Transverse colon (tissue), 4 donors: Measurements from ENCODE around the gene P2RY6. TPM values are rescaled to one million over a fixed set of nuclear protein-coding genes. Genes with fewer than 3 reads are reported as not detected.

ENCODE experiments used
- DNase-seq: peaks from one replicate; pipeline ENCODE4 v3.0.0-alpha.2; 2019
- H3K27ac ChIP-seq, 4 donors: fragments of 200-600 bp; sonication (generic); 2 replicates each; pipeline ENCODE4 v1.5.1; 2016 to 2018; ENCODE audit warnings: inconsistent platforms in 4 of 4
- H3K27me3 ChIP-seq: fragments of 200-600 bp; sonication (generic); 2 replicates; pipeline ENCODE4 v1.5.1; 2017; ENCODE audit warnings: inconsistent platforms
- H3K36me3 ChIP-seq, 4 donors: fragments of 200-600 bp; sonication (generic); 2 replicates each; pipeline ENCODE4 v1.5.1; 2017 to 2019; ENCODE audit warnings: inconsistent platforms in 4 of 4
- H3K4me1 ChIP-seq, 4 donors: fragments of 200-600 bp; sonication (generic); 2 replicates each; pipeline ENCODE4 v1.5.1; 2017 to 2020; ENCODE audit warnings: inconsistent platforms in 4 of 4
- H3K4me3 ChIP-seq, 4 donors: fragments of 200-600 bp; sonication (generic); 1 replicate in 1 of 4; 2 replicates in 3 of 4; pipeline versions ENCODE4 v1.5.1 to v1.6.1; 2017 to 2019; ENCODE audit warnings: inconsistent platforms in 4 of 4
- H3K9me3 ChIP-seq, 2 donors: fragments of 200-600 bp; sonication (generic); 2 replicates each; pipeline ENCODE4 v1.5.1; 2017 to 2019; ENCODE audit warnings: inconsistent platforms in 2 of 2
- CTCF ChIP-seq, 5 experiments: fragments of 200-600 bp in 3 of 5; fragments of 450-650 bp in 2 of 5; sonication (generic) in 3 of 5; IDR thresholded peaks; 1 replicate in 2 of 5; 2 replicates in 3 of 5; pipeline ENCODE4 v1.5.1; 2016 to 2017; ENCODE audit warnings: antibody characterized with exemption in 5 of 5, inconsistent platforms in 3 of 5, mild to moderate bottlenecking in 2 of 5, moderate library complexity in 1 of 5
- EP300 ChIP-seq: sonication (generic); formaldehyde crosslinking; IDR thresholded peaks from one replicate; pipeline ENCODE4 v1.6.1; 2017; ENCODE audit warnings: antibody characterized with exemption, low read depth
- POLR2A ChIP-seq: fragments of 450-650 bp; IDR thresholded peaks from one replicate; pipeline ENCODE4 v1.6.1; 2016; ENCODE audit warnings: antibody characterized with exemption, mild to moderate bottlenecking, moderate library complexity
- POLR2AphosphoS5 ChIP-seq, 3 donors: sonication (generic); formaldehyde crosslinking; IDR thresholded peaks; one replicate each; pipeline ENCODE4 v1.6.1; 2016; ENCODE audit warnings: antibody characterized with exemption in 3 of 3
- WGBS, 2 donors: methylation state at CpG; one replicate each; pipeline ENCODE4 v1.1.5; 2018; ENCODE audit warnings: low coverage in 1 of 2; 5-methylcytosine and 5-hydroxymethylcytosine counted together
- in situ Hi-C, 4 donors: fragments of 200-750 bp; cut with MboI; loops; one replicate each; pipeline versions ENCODE4 v1.15.0 to v1.15.1; 2017; ENCODE audit warnings: low sequenced_read_pairs in 3 of 4, low pct_ligation_motif_present in 1 of 4, low pct_unique_long_range_greater_than_20kb in 1 of 4
- intact Hi-C: fragments of 100-400 bp; cut with DNase I; formaldehyde crosslinking; loops from one replicate; pipeline ENCODE4 v1.15.1; 2023; ENCODE audit warnings: low total_unique reads
- total RNA-seq, 4 donors: library from RNA; depleted of rRNA; stranded (reverse); fragments of >200 nt; gene quantifications; one replicate each; pipeline ENCODE4 v1.1.0, GENCODE V29; 2016

The P2RY6 gene
- total RNA-seq, 4 donors from 2014 or later: 1.1 to 1.6 (median 1.4) TPM; not detected in 1

- in situ Hi-C loops: no loop called here
- Histone ChIP-seq H3K27ac (no peak overlapping the region), H3K4me1 (no peaks in the 10 kb centered on the region), H3K4me3 (no peak overlapping the region), H3K27me3 (no peaks in the 10 kb centered on the region), H3K36me3 (no peaks in the 10 kb centered on the region), H3K9me3 (no peaks in the 10 kb centered on the region)
- intact Hi-C loops: no loop called here
- DNase-seq: no peak
- no peak for TF ChIP-seq EP300
- WGBS, 2 donors: 92% methylated on average over 3 of the region's 3 CpGs; no CpG with 5 or more reads in 1 of the 2 donors
Observed at GRCh38 chr11:73295996-73296318, 23.8 kb downstream of the P2RY6 start.

- intact Hi-C loops (no loop called here), in situ Hi-C loops (no loop called here)
- no peak for DNase-seq
- H3K4me1 ChIP-seq: no peaks in the 10 kb centered on the region
- H3K27ac ChIP-seq: no peak overlapping the region
- WGBS, 2 donors: 90 to 92% methylated on average over 4 to 33 of the region's 35 CpGs
- H3K4me3 ChIP-seq: no peak overlapping the region
- H3K9me3 ChIP-seq: no peaks in the 10 kb centered on the region
- no peaks in the 10 kb centered on the region for H3K36me3 ChIP-seq
- H3K27me3 ChIP-seq: no peaks in the 10 kb centered on the region
- TF ChIP-seq POLR2A (no peak), EP300 (no peak), CTCF (IDR thresholded peaks at IDR 0.05) (no peak), POLR2AphosphoS5 (IDR thresholded peaks at IDR 0.05) (no peak)
Observed at GRCh38 chr11:73296501-73297230, 24.5 kb downstream of the P2RY6 start.

- no peak for TF ChIP-seq CTCF (IDR thresholded peaks at IDR 0.05)
- no peaks in the 10 kb centered on the region for H3K36me3 ChIP-seq
- intact Hi-C loops: no loop called here
- H3K27me3 ChIP-seq: no peaks in the 10 kb centered on the region
- H3K4me3 ChIP-seq: no peak overlapping the region
- DNase-seq: no peak
- H3K9me3 ChIP-seq: no peaks in the 10 kb centered on the region
- 92 to 94% methylated on average over 6 to 17 of the region's 18 CpGs for WGBS, 2 donors
- H3K27ac ChIP-seq: no peak overlapping the region
- H3K4me1 ChIP-seq: no peaks in the 10 kb centered on the region
- in situ Hi-C loops: no loop called here
Observed at GRCh38 chr11:73297231-73297590, 25.1 kb downstream of the P2RY6 start.

- Histone ChIP-seq H3K4me3 (no peak overlapping the region), H3K36me3 (no peaks in the 10 kb centered on the region), H3K4me1 (no peaks in the 10 kb centered on the region), H3K27ac (no peak overlapping the region), H3K9me3 (no peaks in the 10 kb centered on the region), H3K27me3 (no peaks in the 10 kb centered on the region)
- TF ChIP-seq CTCF (IDR thresholded peaks at IDR 0.05): no peak
- TF ChIP-seq POLR2A: no peak
- TF ChIP-seq POLR2AphosphoS5 (IDR thresholded peaks at IDR 0.05): no peak
- no peak for TF ChIP-seq EP300
- intact Hi-C loops: no loop called here
- in situ Hi-C loops: no loop called here
- 89% methylated on average over 3 of the region's 3 CpGs; no CpG with 5 or more reads in 1 of the 2 donors for WGBS, 2 donors
- DNase-seq: no peak
Observed at GRCh38 chr11:73297702-73298101, 25.6 kb downstream of the P2RY6 start.

GRCh38 chr11:73298233-73298632 lies 26.1 kb downstream of the P2RY6 start:
- Histone ChIP-seq H3K27ac (no peak overlapping the region), H3K27me3 (no peaks in the 10 kb centered on the region), H3K4me1 (no peaks in the 10 kb centered on the region), H3K4me3 (no peak overlapping the region), H3K9me3 (no peaks in the 10 kb centered on the region), H3K36me3 (no peaks in the 10 kb centered on the region)
- WGBS, 2 donors: 87% methylated on average over 5 of the region's 5 CpGs; no CpG with 5 or more reads in 1 of the 2 donors
- TF ChIP-seq CTCF (IDR thresholded peaks at IDR 0.05) (no peak), EP300 (no peak), POLR2A (no peak), POLR2AphosphoS5 (IDR thresholded peaks at IDR 0.05) (no peak)
- in situ Hi-C loops: no loop called here
- DNase-seq: no peak
- intact Hi-C loops: no loop called here
